Mesothelial cell of epicardium (in vitro differentiated cells): ENCODE results near the gene WAC. TPM values are rescaled to one million over a fixed set of nuclear protein-coding genes. Genes with fewer than 3 reads are reported as not detected.

Experiments
- DNase-seq, 2 experiments: peaks; one replicate each; pipeline ENCODE4 v3.0.0; 2021; ENCODE audit warnings: low spot score in 2 of 2; ENCODE audit not compliant: unreplicated experiment in 2 of 2
- H3K27ac Mint-ChIP-seq: 2 replicates; pipeline ENCODE4 v1.8.0; 2021; ENCODE audit warnings: mixed read lengths
- H3K27me3 Mint-ChIP-seq: 2 replicates; pipeline ENCODE4 v1.8.0; 2021; ENCODE audit warnings: low read depth, mixed read lengths
- H3K36me3 Mint-ChIP-seq: 2 replicates; pipeline ENCODE4 v1.8.0; 2021; ENCODE audit warnings: mixed read lengths
- H3K4me1 Mint-ChIP-seq: 2 replicates; pipeline ENCODE4 v1.8.0; 2021; ENCODE audit warnings: mixed read lengths
- H3K4me3 Mint-ChIP-seq: 2 replicates; pipeline ENCODE4 v1.8.0; 2021; ENCODE audit warnings: mild to moderate bottlenecking, moderate library complexity, mixed read lengths
- H3K9me3 Mint-ChIP-seq: 2 replicates; pipeline ENCODE4 v1.8.0; 2021; ENCODE audit warnings: mixed read lengths
- total RNA-seq: library from RNA; stranded (reverse); gene quantifications from 3 replicates; pipeline ENCODE4 v1.2.1, GENCODE V29; 2021
- TF ChIP-seq, protein P1 (sequence below): fragments of 200-600 bp; sonication (generic); IDR thresholded peaks from one replicate; pipeline ENCODE4 v1.5.0; 2021; ENCODE audit warnings: antibody characterized with exemption; ENCODE audit not compliant: unreplicated experiment

The WAC gene
- total RNA-seq, 1 donor from 2014 or later, result 141 TPM

DNA sequence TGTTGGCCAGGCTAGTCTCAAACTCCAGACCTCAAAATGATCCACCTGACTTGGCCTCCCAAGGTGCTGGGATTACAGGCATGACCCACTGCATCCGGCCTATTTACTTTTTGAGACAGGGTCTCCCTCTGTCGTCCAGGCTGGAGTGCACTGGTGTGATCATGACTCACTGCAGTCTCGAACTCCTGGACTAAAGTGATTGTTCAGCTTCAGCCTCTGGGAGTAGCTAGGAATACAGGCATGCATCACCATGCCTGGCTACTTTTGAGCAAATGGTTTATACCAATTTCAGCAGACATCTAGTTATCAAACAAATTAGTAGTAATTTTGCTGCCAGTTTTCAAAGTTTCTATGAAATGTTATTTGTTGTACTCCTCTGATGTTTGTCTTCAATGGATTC lies 2.2 kb upstream of the WAC start:
- DNase-seq, result no peak
- H3K9me3 Mint-ChIP-seq, result peaks cover 11% of the 10 kb centered on the region
- H3K4me3 Mint-ChIP-seq, result peak overlapping the region; percentile 100
- peaks cover 24% of the 10 kb centered on the region for H3K36me3 Mint-ChIP-seq
- peaks cover 39% of the 10 kb centered on the region for H3K4me1 Mint-ChIP-seq
- TF ChIP-seq, protein P1, sequence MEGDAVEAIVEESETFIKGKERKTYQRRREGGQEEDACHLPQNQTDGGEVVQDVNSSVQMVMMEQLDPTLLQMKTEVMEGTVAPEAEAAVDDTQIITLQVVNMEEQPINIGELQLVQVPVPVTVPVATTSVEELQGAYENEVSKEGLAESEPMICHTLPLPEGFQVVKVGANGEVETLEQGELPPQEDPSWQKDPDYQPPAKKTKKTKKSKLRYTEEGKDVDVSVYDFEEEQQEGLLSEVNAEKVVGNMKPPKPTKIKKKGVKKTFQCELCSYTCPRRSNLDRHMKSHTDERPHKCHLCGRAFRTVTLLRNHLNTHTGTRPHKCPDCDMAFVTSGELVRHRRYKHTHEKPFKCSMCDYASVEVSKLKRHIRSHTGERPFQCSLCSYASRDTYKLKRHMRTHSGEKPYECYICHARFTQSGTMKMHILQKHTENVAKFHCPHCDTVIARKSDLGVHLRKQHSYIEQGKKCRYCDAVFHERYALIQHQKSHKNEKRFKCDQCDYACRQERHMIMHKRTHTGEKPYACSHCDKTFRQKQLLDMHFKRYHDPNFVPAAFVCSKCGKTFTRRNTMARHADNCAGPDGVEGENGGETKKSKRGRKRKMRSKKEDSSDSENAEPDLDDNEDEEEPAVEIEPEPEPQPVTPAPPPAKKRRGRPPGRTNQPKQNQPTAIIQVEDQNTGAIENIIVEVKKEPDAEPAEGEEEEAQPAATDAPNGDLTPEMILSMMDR, result no peak
- H3K27me3 Mint-ChIP-seq, result no peaks in the 10 kb centered on the region
- H3K27ac Mint-ChIP-seq, result peak overlapping the region; percentile 63

DNA sequence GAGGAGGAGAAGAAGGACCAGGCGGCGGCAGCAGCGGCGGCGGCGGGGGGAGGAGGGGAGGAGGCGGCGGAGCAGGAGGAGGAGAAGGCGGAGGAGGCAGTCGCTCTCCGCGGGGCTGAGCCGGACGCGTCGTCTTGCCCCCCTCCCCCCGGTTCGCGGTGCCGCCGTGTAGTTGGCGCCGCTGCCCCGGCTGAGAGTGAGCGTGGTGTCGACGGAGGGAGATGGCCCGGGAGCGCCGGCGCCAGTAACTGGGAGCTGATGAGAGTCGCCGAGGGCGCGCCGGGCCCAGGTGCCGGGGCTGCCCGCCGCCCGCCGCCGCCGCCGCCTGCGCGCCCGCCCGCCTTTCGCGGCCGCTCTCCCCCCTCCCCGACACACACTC lies 257 bp downstream of the WAC start:
- Mint-ChIP-seq H3K27ac (peak overlapping the region; percentile 100), H3K9me3 (no peaks in the 10 kb centered on the region), H3K36me3 (peaks cover 16% of the 10 kb centered on the region), H3K4me3 (peak overlapping the region; percentile 100), H3K4me1 (peaks cover 45% of the 10 kb centered on the region), H3K27me3 (no peaks in the 10 kb centered on the region)
- TF ChIP-seq, protein P1, result no peak
- no peak for DNase-seq

DNA sequence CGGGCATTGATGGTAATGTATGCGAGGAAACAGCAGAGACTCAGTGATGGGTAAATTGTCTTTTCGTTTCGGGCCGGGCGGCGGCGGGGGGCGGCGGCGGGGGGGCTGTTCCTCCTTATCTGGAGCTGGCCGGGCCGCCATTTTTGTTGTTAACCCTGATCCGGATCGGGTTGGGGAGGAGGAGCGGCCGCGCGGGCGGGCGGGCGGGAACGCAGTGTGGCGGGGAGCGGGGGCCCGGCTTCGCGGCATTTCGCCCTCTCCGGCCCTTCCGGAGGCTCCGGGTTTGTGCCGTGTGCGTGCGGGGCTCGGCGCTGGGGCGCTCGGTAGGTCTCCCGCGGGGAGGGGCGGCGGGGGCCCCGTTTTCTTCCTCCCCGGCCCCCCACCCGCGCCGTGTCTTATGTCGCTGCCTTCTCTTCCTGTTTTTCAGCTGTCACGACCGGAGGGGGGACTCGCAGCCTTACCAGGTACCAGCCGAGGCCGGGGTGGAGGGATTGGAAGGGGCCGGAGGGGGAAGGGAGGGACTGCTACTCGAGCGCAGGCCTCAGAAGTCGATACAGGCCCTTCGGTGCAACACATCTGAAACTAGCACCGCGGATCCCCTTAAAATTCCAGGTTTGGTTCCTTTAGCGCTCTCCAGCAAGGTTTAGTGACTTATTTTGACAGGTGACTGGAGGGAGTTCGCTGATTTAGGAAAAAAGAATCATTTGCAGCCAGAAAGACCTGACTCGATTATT lies 820 bp downstream of the WAC start:
- DNase-seq, result peak; percentile 49 to 53
- Mint-ChIP-seq H3K27ac (peak overlapping the region; percentile 97), H3K36me3 (peaks cover 15% of the 10 kb centered on the region), H3K9me3 (no peaks in the 10 kb centered on the region), H3K27me3 (no peaks in the 10 kb centered on the region), H3K4me3 (peak overlapping the region; percentile 100), H3K4me1 (peaks cover 45% of the 10 kb centered on the region)
- TF ChIP-seq, protein P1, result no peak

DNA sequence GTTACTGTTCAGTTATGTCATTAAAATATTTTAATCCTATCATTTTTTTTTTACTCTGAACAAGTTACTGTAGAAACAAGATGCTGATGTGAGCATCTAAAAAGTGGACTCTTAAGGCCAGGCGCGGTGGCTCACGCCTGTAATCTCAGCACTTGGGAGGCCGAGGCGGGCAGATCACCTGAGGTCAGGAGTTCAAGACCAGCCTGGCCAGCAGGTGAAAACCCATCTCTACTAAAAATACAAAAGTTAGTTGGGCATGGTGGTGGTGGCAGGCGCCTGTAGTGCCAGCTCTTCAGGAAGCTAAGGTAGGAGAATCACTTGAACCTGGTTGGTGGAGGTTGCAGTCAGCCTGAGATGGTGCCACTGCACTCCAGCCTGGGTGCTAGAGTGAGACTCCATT lies 2.9 kb downstream of the WAC start:
- Mint-ChIP-seq H3K4me1 (peaks cover 32% of the 10 kb centered on the region), H3K36me3 (peaks cover 19% of the 10 kb centered on the region), H3K9me3 (no peaks in the 10 kb centered on the region), H3K27ac (no peak overlapping the region), H3K4me3 (peak overlapping the region; percentile 95), H3K27me3 (no peaks in the 10 kb centered on the region)
- no peak for DNase-seq
- TF ChIP-seq, protein P1, result no peak

DNA sequence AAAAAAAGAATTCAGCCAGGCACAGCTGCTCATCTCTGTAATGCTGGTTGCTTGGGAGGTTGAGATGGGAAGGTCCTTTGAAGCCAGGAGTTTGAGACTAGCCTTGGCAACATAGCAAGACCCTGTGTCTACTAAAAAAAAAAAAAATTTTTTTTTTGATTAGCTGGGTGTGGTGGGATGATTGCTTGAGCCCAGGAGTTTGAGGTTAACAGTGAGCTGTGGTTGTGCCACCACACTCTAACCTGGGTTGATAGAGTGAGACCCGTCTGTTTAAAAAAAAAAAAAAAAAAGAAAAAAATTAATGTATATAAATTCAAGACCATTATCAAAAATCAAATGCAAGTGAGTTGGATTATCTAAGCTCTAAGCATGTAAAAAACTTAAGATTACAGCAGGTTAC lies 5.7 kb downstream of the WAC start:
- no peaks in the 10 kb centered on the region for H3K27me3 Mint-ChIP-seq
- peaks cover 29% of the 10 kb centered on the region for H3K36me3 Mint-ChIP-seq
- no peak overlapping the region for H3K4me3 Mint-ChIP-seq
- TF ChIP-seq, protein P1, result no peak
- no peak overlapping the region for H3K27ac Mint-ChIP-seq
- H3K9me3 Mint-ChIP-seq, result no peaks in the 10 kb centered on the region
- no peak for DNase-seq
- peaks cover 36% of the 10 kb centered on the region for H3K4me1 Mint-ChIP-seq
